GM21576 (cell line): ENCODE measurements around the gene KCNJ16.
A peak's percentile ranks its signal among the peaks of the same experiment; 100 is the strongest.

ENCODE experiments used
- ATAC-seq: cut with Tn5 transposase; IDR thresholded peaks from one replicate; pipeline ENCODE4 v1.9.1; 2021; ENCODE audit warnings: mild to moderate bottlenecking, moderate library complexity; ENCODE audit not compliant: unreplicated experiment

The KCNJ16 gene

GRCh38 chr17:70123193-70123592 lies 48.2 kb downstream of the KCNJ16 start:
- ATAC-seq = no peak

GRCh38 chr17:70124723-70125122 lies 49.7 kb downstream of the KCNJ16 start:
- ATAC-seq = no peak

- no peak for ATAC-seq
These were observed 52.3 kb downstream of the KCNJ16 start for GRCh38 chr17:70127221-70127873.

GRCh38 chr17:70128727-70129238 lies 53.8 kb downstream of the KCNJ16 start:
- no peak for ATAC-seq

- ATAC-seq = no peak
These were observed 55.3 kb downstream of the KCNJ16 start for GRCh38 chr17:70130289-70130688.

- ATAC-seq = no peak
These were observed 57.5 kb downstream of the KCNJ16 start for GRCh38 chr17:70132505-70132904.

GRCh38 chr17:70134042-70134441 lies 59.0 kb downstream of the KCNJ16 start:
- ATAC-seq = no peak

GRCh38 chr17:70134777-70135176 lies 59.8 kb downstream of the KCNJ16 start:
- no peak for ATAC-seq

GRCh38 chr17:70136131-70136530 lies 61.1 kb downstream of the KCNJ16 start:
- ATAC-seq = no peak

GRCh38 chr17:70137451-70138230 lies 62.6 kb downstream of the KCNJ16 start:
- ATAC-seq = peak; percentile 99

- ATAC-seq = no peak
These were observed 63.4 kb downstream of the KCNJ16 start for GRCh38 chr17:70138291-70138865.

GRCh38 chr17:70139449-70139993 lies 64.5 kb downstream of the KCNJ16 start:
- ATAC-seq = no peak

- ATAC-seq = no peak
These were observed 69.3 kb downstream of the KCNJ16 start for GRCh38 chr17:70144260-70144846.

- ATAC-seq = no peak
These were observed 78.2 kb downstream of the KCNJ16 start for GRCh38 chr17:70153210-70153609.

GRCh38 chr17:70157151-70157550 lies 82.1 kb downstream of the KCNJ16 start:
- no peak for ATAC-seq

GRCh38 chr17:70158180-70158579 lies 83.2 kb downstream of the KCNJ16 start:
- no peak for ATAC-seq

GRCh38 chr17:70158591-70158990 lies 83.6 kb downstream of the KCNJ16 start:
- ATAC-seq = no peak

- no peak for ATAC-seq
These were observed 85.0 kb downstream of the KCNJ16 start for GRCh38 chr17:70159980-70160379.

GRCh38 chr17:70161519-70161918 lies 86.5 kb downstream of the KCNJ16 start:
- no peak for ATAC-seq

GRCh38 chr17:70165383-70165782 lies 90.4 kb downstream of the KCNJ16 start:
- ATAC-seq = no peak

GRCh38 chr17:70166615-70167014 lies 91.6 kb downstream of the KCNJ16 start:
- no peak for ATAC-seq
